Stimulated activated CD8-positive, alpha-beta memory T cell treated with anti-CD3 and anti-CD28 coated beads, Interleukin-12 subunit alpha, Interleukin-12 subunit beta, amount 100 ng/mL, for 24 hours (primary cell): ENCODE data around the gene NFYB.

Experiments used
- DNase-seq: peaks from one replicate; pipeline ENCODE4 v3.0.0-alpha.2; 2020; ENCODE audit errors: extremely low read depth

NFYB gene

DNA sequence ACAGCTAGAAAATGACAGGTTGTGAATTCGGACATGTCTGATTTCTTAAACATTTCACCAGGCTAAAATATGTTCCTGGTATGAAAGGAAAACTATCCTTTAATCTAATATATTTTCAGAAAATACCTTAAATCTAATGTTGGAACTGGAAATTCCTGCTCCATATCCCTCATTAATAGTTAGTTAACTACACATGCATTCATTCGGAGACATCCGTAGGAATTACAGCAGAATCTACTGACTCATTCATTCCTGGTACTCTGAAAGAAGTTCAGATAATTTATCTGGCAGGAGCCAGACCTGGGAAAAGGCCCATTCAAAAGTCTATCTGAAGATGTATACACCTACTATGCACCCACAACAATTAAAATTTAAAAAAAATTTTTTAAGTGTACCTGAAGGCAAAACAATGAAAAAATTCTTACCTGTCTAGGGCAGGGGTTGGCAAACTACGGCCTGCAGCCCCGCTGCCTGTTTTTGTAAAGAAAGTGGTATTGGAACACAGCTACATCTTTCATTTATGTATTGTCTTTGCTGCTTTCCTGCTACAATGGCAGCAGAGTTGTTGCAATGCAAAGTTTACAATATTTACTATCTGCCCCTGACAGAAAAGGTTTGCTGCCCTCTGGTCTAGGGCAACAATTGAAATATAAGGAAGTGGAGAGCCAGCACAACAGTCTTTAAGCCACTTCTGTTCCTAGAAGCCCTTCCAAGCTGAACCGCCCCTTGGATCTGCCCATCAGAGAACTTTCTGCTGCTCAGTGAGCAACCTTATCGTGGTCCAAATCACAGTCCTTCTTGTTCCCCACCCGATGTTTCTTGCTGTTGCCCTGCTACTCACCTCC is 17.9 kb upstream of the NFYB start:
- DNase-seq, result no peak

DNA sequence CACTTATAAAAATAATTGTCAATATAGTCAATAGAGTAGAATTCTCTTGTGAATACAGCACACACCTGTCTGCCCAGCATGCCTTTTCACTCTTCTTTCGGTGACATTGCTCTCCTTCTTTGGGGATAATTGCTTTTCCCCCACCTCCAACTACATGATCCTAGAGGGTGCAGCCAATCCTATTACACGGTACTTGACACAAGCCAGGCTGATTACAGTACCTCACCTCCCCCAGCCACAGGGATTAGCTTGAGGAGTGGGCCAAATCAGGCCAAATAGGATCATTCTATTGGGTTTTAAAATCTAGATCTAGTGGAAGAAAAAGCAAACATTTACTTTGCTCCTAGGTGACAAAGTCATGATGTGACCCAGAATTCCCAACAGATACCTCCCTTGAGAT is 16.8 kb upstream of the NFYB start:
- DNase-seq, result no peak

DNA sequence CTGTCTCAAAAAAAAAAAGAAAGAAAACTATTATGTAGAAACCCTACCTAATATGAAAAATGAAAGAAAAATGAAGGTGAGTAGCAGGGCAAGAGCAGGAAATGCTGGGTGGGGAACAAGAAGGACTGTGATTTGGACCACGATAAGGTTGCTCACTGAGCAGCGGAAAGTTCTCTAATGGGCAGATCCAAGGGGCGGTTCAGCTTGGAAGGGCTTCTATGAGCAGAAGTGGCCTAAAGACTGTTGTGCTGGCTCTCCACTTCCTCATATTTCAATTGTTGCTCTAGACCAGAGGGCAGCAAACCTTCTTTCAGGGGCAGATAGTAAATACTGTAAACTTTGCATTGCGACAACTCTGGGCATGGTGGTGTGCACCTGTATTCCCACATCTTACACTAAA is 16.3 kb upstream of the NFYB start:
- DNase-seq, result no peak

DNA sequence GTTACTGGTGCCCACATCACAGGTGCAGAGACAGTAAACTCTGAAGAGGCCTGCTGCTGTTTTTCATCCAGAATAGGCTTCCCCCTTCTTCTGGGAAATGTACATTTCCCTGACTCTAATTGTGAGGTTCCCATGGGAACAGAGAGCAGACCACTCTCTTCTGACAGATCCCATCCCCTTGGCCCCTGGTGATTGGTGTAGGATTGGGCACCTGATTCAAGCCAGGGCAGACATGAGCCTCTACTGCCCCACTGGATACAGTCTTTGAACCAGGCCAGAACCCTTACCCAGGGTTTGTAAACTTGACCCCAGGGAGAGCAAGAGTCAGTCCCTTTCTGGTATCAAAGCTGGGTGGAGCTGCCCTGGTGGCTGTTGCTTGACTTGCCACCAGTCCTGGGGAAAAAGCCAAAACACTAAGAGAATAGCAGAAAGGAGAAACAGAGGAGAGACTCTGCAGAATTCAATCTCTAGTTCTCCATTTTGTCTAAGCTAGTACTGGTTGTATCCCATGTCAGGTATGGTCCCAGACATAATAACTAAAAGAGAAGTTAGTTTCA is 14.8 kb upstream of the NFYB start:
- DNase-seq, result no peak

DNA sequence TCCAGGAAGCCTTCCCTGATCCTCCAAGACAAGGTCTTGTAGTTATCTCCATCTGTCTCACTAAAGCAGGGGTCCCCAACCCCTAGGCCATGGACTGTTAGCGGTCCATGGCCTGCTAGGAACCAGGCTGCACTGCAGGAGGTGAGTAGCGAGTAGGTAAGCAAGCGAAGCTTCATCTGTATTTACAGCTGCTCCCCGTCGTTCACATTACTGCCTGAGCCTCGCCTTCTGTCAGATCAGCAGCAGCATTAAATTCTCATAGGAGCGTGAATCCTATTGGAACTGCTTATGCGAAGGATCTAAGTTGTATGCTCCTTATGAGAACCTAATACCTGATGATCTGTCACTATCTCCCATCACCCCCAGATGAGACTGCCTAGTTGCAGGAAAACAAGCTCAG is 12.4 kb upstream of the NFYB start:
- DNase-seq, result no peak

DNA sequence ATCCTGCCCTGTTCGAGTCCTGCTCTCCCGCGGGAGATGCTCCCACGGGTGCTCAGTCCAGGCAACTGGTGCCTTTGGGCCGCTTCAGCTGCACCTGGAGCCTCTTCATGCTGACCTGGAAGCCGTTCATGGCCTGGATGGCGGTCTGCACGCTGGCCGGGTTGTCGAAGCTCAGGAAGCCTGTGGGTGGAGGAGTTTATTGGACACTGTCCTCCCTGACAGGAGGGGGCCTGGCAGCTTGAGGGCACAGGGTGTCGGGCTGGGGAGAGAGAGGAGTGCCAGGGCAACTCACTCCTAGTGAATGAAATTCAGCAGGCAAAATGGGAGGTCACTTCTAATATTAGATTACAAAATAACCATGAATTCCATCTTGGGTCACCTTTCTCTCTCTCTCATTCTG is 9.3 kb upstream of the NFYB start:
- no peak for DNase-seq

DNA sequence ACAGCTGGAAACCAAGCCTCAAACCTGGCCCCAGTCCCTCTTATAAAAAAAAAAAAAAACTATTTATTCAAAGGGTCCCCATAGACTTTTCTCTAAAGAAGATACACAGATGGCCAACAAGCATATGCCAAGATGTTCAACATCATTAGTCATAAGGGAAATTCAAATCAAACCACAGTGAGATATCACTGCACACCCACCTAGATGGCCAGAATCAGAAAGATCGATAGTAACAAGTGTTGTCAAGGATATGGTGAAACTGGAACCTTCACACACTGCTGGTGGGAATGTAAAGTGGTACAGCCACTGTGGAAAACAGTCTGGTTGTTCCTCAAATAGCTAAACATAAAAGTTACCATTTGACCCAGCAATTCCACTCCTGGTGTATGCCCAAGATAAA is 5.9 kb upstream of the NFYB start:
- DNase-seq, result no peak

DNA sequence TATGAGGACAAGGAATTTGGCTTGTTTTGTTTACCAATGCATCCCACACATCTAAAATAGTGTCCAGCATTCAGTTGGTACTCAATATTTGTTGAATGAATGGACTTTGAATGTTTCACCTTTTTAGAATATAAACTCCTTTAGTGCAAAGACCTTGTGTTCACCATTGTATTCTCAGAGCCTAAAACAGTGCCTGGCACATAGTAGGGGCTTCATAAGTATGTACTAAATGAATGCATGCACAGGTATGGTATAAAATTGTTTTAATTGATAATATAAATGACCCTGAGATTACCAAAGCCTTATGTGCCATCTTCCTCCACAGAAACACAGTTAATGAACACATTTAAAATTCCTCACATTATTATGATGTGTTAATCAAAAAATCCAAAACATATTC is 5.0 kb upstream of the NFYB start:
- no peak for DNase-seq

DNA sequence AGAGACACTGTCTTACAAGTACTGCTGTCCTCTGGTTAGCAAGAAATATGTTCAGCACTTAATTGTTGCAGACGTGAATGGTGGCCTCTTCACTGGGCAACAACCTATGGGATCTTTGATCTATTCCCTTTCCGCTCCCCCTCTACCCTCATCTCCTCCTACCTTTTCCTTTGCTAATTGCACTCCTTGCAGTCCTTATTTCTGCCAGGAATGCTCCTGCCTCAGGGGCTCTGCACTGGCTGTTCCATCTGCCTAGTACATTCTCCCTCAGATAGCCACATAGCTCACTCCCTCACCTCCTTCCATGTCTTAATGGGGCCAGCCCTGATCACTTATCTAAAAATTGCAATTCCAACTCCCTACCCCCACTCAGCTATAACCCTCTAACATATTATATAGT is 4.5 kb upstream of the NFYB start:
- DNase-seq, result no peak

DNA sequence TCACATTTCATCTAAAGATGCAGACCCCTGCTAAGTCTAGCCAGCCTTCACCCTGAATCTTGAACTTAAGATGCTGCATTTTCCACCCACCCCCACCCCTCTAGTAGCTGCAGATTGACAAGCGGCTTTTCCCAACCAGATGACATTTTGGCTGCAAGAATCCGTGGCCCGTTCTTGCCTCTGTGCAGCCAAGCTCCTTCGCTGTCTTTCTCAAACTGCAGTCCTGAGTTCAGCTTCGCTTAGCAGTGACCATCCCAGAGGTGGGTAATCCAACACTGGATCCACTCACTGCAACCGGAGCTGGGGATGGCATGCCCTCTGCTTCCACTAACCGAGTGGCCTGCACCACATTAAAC is 765 bp upstream of the NFYB start:
- DNase-seq, result no peak

DNA sequence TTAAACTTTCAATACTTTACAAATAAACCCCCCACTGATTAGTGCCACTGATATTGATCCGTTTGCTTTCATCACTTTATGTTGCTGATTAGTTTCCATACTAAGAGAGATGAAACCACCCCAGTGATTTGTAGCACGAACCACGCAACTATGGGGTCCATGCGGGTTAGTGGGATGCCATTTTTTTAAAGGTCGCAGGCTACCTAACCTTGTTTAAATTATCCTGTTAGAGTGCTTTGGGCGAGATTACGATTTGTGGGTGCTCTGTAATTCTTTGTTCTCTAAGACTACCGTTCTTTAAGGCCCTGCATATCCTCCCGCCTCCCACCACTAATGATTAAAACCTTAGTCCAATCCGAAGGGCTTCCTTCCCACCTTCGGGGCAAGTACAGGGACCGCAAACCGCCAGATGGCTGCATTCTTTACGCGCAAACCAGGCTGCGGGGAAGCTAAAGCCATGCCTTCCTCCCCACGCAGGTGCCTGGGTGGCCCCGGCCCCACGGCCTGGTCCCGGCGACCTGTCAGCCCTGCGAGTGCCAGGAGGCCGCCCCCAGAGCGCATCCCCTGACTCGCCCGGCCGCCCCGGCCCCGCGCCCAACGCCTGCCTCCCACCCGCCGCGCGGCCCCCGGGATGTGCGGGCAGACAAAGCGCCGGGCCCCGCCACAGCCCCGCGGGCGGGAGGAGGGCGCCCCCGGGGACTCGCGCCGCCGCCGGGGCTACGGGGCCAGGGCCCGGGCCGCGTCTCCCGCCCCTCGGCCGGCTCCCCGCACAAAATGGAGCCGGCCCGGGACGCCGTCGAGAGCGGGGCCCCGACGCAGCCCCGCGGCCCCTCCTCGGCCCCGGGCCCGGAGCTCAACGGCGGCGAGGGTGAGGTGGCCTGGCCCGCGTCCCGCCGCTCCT is 759 bp downstream of the NFYB start:
- DNase-seq, result no peak

DNA sequence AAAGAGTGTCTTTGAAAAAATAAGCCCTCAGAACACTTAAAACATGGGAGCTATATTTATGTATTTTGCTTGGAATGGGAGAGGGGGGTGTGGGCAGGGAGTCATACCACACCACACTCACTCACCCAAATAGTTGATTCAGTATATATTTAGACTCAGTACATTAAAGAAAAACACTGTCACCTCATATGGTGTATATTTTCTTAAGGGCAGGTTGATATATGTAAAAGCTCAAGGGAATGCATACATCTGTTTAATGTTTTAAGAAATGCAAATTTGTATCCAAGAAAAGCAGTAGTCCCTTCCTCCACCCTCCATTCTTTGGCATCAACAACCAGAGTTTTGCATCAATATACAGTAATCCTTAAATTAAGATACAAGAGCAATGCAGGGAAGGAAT is 1.4 kb downstream of the NFYB start:
- DNase-seq, result no peak

DNA sequence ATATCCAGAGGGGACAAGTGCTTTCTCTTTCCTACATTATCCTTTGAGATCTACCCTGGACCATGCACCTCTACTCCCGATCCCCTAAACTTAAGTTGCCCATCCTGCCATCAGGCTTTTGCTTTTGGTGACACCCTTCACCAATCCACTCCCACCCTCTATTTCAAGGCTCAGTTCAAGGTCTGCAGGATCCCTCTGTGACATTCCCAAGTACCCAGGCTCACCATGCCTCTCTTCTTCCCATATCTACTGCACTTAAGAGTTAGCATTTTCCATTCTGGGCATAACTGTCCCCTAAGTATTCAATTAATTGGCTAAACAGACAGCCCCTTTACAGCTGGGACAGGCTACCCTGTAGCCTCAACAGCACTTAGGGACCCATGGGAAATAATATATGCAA is 3.1 kb downstream of the NFYB start:
- DNase-seq, result no peak

DNA sequence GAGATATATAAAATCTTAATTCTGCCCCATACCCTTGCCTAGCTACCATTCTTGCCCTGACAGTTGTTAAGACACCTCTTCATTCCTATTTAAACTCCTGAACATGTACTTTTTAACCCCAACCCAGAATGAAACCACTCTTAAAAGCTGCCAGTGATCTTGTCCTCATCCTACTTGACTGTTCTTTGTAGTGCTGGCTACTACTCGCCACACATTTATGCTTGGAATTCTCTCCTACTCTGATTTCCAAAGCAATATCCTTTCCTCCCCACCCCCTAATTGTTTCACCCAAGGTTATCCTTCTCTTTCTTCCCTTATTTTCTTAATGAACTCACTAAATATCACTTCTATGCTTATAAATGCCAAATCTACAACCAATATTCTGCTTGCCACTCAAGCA is 4.1 kb downstream of the NFYB start:
- no peak for DNase-seq

DNA sequence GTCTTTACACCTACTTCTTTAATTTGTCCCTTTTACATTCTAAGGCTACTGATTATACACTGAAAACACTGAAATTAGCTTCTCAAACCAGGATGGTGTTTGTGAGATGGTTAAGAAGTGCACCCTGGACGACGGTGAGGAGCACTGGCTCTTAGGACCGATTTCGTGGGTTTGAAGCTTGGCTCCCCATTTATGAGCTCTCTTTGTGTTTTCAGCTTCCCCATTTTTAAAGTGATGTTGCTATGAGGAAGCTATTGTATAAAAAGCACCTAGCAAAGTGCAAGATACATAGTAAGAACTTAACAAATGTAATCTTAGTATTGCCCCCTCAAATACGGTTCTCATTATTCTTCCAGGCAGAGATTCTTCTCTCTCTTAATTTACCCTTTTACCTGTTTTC is 4.7 kb downstream of the NFYB start:
- no peak for DNase-seq

DNA sequence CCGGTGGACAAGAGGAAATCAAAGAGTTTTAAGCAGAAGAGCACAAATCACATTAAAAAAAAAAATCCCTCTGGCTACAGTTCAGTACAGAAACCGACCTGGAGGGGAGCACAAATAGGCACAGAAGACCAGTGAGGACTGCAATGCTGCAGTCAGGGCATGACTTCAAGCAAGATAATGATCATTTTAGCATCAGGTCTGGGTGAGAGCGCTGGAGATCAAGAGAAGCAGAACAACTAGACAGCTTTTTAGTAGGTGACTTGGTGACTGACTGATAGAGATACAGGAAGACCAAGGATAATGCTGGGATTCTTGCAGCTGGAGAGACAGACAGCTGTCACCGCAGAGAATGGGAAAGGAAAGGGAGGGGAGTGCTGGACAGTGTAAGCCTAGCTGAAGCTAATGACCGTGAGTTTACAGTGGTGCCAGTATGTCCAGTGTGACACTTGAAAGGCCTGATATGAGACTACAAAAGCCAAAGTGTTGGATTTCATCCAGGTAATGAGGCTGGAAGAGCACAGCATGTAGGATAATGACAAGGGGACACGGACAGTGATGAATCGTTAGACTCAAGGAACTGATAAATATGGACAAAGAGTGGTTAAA is 5.6 kb downstream of the NFYB start:
- DNase-seq, result no peak

DNA sequence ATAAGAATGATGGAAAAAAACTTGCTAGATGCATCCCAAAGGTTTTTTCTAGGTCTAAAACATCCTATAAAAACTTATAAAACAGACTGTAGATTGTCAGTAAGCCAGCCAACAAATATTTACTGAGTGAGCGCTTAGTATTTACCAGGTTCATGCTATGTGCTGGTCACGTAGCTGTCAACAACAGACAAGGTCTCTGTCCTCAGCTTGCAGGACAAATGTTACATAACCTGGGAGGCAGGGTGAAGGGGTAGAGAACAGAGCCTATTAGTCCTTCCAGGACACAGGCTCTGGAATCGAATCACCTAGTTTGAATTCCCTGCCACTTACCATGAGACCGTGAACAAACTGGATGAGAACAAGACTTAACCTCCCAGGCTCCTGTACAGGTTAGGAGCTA is 6.4 kb downstream of the NFYB start:
- no peak for DNase-seq

DNA sequence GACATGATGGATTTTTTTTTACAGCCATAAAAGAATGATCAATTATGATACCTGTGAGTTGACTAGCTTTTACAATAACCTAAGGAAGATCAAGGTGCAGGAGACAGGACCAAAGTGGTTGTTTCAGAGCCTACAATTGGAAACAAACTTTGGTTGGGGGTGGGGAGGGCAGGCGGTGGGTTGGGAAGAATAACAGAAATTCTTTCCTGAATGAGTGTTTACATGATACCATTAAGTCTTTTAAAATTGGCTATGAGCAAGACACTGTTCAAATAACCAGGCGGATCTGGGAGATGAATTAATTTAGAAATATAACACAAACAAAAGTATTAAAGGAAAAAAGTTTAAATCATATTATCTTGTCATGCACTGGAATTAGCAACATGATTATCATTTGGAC is 7.2 kb downstream of the NFYB start:
- no peak for DNase-seq

DNA sequence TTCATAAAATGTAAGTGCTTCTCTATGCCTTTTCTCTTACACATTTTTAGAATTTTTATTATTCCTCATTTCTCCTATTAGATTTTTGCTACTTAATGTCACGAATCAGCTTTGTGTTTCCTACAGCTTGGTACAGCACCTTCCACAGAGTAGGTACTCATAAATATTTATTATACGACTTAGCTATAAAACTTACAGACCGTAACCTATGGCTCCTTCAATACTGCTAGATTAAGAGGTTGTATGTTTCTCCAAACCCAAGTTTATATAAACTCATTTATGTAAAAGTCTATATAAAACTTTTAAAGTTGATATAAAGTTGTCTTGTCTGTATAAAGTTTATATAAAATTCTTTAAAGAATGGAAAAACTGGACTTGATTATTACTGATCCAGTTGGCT is 11.5 kb downstream of the NFYB start:
- DNase-seq, result no peak

DNA sequence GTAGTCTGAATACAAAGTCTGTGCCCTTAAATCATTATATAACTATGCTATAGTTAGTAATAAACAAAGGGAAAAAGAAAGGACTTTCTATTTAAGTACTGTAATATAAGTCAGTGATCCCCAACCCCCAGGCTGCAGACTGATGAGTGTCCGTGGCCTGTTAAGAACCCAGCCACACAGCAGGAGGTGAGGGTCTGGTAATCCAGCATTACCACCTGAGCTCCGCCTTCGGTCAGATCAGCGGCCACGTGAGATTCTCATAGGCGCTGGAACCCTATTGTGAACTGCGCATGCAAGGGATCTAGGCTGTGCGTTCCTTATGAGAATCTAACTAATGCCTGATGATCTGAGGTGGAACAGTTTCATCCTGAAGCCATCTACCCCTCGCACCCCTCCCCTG is 15.7 kb downstream of the NFYB start:
- no peak for DNase-seq

DNA sequence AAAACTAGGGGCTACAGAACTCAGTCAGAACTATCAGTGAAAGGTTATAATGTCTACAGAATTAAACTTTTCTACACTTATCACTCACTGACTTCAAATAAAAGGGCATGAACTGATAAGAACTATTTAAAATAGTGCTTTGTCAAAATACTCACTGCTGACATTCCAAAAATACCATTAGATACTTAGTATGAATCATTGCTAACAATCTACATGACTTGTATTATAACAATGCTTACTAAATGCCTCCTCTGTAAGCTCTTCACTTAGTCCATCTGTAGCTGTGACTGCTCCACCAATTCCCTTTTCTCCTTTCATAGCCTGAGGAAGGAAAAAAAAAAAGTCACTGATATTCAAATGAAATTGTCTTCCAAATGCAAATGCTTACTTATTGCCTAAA is 17.0 kb downstream of the NFYB start:
- DNase-seq, result no peak

DNA sequence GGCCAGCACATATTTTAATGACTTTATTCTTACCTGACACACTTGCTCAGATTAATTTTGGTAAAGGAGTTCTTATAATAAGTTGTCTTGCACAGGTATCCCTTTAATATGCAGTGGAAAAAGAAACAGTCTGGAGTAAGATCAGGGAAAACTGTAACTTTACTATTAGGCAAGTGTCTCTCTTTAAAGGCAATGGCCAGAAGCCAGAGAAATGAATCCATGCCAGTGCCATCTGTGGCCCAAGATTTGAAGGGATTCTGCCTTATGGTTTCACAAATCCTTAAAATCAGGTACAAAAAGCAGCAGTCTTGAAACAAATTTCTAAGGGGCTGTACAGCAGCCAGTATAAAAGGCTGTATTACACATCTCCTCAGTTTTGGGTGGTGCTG is 22.4 kb downstream of the NFYB start:
- DNase-seq, result no peak
